GM21447 (cell line): ENCODE measurements around the gene KHDC4.
A peak's percentile ranks its signal among the peaks of the same experiment; 100 is the strongest.

Experiments
- ATAC-seq: cut with Tn5 transposase; IDR thresholded peaks from one replicate; pipeline ENCODE4 v1.9.1; 2021; ENCODE audit not compliant: unreplicated experiment

Gene KHDC4

DNA sequence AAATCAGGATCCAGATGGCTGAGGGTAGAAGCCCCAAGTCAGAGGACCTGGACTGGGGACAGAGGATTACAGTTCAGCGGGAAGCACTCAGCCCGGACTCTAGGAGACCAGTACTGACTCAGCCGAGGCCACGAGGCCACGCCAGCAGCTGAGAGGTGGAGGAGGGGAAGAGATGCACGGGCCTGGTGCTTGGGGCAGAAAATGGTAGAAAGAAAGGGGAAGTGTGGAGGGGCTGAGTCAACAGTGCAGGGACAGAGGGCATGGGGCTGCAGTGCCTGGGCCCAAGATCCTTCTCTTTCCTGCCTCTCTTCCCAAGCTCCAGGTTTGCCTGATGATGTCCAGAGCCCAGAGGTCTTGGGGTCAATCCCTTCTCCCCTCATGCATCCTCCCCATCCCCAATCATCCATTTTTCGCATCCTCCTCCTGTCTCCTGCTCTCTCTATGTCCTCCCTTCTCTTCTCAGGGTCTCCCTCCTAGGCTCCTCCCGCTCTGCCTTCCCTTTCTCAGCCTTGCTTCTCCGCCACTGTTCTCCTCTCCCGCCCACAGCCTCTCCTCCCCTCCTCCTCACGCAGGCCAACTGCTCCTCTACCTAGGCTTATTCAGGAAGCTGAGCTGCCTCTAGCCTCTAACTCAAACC is 36.4 kb upstream of the KHDC4 start:
- ATAC-seq: peak; percentile 73

- no peak for ATAC-seq
Observed at GRCh38 chr1:155969377-155969791, 35.2 kb upstream of the KHDC4 start.

DNA sequence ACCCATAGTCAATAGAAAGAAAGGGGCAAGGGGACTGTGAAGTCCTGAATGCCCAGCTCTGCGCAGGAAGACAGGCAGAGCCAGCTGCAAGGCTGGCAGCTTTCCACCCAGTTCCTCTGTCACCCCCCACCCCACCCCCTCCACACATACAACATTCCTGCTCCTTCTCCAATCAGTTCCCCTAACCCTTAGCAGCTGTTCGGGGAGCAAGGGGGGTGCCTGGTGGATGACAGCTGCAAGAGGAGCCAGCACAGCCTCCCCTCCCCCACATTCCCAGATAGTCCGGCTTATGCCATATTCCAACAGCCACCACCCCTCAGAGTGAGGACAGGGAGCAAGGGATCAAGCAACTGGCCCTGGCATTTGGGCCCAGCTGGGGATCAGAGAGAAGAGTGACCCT is 34.5 kb upstream of the KHDC4 start:
- ATAC-seq: no peak

DNA sequence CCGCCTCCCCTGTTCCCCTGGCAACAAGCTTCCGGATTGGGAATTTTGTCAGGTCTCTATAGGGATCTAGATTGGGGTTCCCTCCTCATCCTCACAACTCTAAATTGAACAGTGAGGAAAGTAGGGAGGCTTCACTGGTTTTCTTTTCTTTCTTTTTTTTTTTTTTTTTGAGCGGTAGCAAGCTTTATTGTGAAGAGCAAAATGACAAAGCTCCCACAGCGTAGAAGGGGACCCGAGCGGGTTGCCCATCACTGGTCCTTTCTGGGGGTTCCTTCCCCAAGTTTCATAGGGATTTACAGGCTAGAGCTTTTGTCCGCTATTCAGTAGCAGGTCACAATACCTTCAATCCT is 33.8 kb upstream of the KHDC4 start:
- ATAC-seq: no peak

GRCh38 chr1:155967341-155968050 is 33.3 kb upstream of the KHDC4 start:
- ATAC-seq: no peak

GRCh38 chr1:155966750-155967149 is 32.5 kb upstream of the KHDC4 start:
- ATAC-seq: no peak

GRCh38 chr1:155966135-155966534 is 31.9 kb upstream of the KHDC4 start:
- no peak for ATAC-seq

DNA sequence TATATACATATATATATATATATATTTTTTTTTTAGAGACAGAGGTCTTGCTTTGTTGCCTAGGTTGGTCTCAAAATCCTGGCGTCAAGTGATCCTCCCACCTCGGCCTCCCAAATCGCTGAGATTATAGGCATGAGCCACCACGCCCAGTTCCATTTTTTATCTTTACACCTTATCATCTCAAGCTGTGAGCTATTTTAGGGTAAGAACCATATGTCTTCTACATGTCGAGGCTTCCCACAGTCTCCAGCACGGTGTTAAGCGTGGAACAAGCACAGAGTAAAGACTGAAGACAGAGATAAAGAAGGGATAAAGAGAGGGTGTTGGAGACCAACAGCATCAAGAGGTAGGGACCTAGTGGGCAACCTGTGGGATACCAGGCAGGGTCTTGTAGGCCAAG is 30.0 kb upstream of the KHDC4 start:
- no peak for ATAC-seq

DNA sequence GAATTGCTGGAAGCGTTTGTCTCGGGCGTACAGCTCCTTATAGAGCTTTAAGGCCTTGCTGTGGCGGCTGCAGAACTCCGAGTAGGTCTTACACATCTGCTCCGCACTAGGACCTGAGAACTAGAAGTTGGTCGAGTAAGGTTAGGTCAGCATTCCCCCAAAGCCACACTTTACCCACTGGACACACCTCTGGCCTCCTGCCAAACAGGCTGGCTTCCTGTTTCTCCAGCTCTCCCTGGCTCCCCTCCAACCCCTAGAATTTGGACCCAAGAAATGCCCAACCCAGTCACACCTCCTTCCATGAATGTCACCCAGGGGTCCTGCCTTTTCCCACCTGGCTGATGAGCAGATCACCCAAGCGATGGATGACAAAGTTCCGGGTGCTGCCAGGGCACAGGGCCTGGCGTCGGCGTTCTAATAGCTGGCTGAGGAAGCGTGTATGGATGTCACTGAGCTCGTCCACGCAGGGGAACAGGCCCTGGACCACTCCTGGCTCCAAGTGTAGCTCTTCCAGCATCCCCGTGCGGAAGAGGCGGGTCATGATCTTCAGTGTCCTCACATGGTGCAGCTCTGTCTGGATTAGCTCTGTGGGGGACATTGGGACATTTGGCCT is 28.5 kb upstream of the KHDC4 start:
- ATAC-seq: no peak

- no peak for ATAC-seq
Observed at GRCh38 chr1:155961937-155962336, 27.7 kb upstream of the KHDC4 start.

GRCh38 chr1:155960081-155960745 is 26.0 kb upstream of the KHDC4 start:
- no peak for ATAC-seq

- no peak for ATAC-seq
Observed at GRCh38 chr1:155957411-155957915, 23.2 kb upstream of the KHDC4 start.

- ATAC-seq: no peak
Observed at GRCh38 chr1:155954645-155955044, 20.4 kb upstream of the KHDC4 start.

GRCh38 chr1:155952505-155952890 is 18.3 kb upstream of the KHDC4 start:
- ATAC-seq: no peak

DNA sequence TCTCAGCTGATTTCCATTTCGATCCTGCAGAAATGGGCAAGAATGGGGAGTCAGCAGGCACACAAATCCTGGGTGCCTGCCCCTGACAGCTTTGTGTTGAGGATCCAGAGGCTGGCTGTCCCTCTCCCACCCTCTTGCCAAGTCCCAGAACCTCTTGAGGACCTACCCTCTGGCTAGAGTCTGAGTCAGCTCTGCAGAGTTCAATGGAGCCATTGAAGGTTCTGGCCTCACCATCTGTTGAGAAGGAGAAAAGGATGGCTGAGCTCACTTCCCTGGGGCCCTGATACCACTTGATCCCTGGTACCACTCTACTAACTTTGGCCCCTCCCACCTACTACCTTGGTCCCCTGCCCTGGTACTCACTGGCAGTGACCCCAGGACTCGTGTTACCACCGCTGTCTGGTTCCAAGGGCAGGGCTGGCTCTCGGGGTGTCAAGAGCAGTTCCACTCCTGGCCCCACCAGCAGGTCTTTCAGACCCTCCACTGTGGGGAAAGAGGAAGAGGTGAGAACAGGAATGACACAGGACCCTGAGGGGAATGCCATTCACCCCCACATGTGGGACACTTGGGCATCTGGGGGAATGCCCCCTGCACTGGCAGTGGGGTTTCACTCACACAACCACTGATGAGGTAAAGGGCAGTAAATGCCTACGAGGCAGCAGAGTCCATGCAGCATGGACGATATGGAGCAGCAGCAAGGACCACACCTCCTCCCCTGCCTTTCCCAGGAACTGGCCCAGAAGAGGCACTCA is 17.7 kb upstream of the KHDC4 start:
- ATAC-seq: no peak

GRCh38 chr1:155950829-155951228 is 16.6 kb upstream of the KHDC4 start:
- ATAC-seq: no peak

- no peak for ATAC-seq
Observed at GRCh38 chr1:155947741-155948140, 13.5 kb upstream of the KHDC4 start.

- no peak for ATAC-seq
Observed at GRCh38 chr1:155947292-155947691, 13.1 kb upstream of the KHDC4 start.

DNA sequence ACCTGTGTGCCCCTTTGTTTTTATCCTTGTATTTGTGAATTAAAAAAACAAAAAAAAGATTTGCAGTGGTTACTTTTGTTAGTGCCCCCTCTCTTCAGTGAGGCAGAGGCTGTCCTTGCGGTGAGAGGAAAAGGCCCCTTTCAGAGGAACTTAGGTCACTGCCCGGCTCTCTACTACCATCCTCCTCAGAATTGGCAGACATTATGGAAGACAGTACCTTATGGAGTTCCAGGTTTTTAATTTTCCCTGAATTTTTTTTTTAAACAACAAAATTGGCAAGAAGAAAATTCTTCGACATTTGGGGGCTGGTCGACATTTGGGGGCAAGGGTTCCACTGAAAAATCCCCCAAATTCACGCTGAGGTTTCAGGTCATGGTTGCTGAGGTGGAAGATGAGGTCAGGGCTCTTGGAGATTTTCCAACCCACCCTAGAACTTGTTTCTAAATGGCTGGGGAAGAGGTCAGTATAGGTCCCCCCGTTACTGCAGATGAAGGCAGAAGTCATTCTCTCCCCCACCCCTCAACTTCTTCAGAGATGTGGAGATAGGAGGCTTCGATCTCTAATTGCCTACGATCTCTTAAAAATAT is 12.5 kb upstream of the KHDC4 start:
- ATAC-seq: peak; percentile 16

- ATAC-seq: no peak
Observed at GRCh38 chr1:155944444-155944799, 10.2 kb upstream of the KHDC4 start.
